ENCODE data around the gene PTPN12. TPM values are rescaled to one million over a fixed set of nuclear protein-coding genes. Genes with fewer than 3 reads are reported as not detected.
"Not testable (repeated sequence)": the region's sequence is repeated elsewhere in the genome, so short reads cannot be mapped to it uniquely, and the experiment has no call there.

PTPN12 gene
- total RNA-seq, 2 donors from 2014 or later, result 13.6 to 21.9 TPM

DNA sequence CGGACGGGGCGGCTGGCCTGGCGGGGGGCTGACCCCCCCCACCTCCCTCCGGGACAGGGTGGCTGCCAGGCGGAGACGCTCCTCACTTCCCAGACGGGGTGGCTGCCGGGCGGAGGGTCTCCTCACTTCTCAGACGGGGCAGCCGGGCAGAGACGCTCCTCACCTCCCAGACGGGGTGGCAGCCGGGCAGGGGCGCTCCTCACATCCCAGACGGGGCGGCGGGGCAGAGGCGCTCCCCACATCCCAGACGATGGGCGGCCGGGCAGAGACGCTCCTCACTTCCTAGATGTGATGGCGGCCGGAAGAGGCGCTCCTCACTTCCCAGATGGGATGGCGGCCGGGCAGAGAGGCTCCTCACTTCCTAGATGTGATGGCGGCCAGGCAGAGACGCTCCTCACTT is 3.0 kb upstream of the PTPN12 start:
- H3K36me3 Mint-ChIP-seq; H3K9me3 Mint-ChIP-seq; DNase-seq (ENCODE audit: low spot score in 2 of 2); ATAC-seq; H3K27ac Mint-ChIP-seq: not testable (repeated sequence)

DNA sequence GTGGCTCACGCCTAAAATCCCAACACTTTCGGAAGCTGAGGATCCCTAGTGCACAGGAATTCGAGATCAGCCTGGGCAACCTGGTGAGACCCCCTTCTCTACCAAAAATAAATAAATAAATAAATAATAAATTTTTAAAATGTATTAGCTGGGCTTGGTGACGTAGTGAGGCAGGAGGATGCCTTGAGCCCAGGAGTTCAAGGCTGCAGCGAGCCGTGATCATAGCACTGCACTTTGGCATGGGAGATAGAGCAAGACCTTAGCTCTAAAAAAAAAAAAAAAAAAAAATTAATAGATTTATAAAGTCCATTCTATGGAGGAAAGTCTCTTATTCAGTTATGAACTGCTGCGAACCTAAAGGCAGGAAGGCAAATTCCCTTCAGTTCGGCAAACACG is 1.1 kb upstream of the PTPN12 start:
- no peaks in the 10 kb centered on the region for H3K9me3 Mint-ChIP-seq
- H3K27ac Mint-ChIP-seq, result peak overlapping the region in 1 of 2 donors; percentile 87
- DNase-seq (ENCODE audit: low spot score in 2 of 2), result no peak
- ATAC-seq, result no peak
- no peaks in the 10 kb centered on the region for H3K36me3 Mint-ChIP-seq

DNA sequence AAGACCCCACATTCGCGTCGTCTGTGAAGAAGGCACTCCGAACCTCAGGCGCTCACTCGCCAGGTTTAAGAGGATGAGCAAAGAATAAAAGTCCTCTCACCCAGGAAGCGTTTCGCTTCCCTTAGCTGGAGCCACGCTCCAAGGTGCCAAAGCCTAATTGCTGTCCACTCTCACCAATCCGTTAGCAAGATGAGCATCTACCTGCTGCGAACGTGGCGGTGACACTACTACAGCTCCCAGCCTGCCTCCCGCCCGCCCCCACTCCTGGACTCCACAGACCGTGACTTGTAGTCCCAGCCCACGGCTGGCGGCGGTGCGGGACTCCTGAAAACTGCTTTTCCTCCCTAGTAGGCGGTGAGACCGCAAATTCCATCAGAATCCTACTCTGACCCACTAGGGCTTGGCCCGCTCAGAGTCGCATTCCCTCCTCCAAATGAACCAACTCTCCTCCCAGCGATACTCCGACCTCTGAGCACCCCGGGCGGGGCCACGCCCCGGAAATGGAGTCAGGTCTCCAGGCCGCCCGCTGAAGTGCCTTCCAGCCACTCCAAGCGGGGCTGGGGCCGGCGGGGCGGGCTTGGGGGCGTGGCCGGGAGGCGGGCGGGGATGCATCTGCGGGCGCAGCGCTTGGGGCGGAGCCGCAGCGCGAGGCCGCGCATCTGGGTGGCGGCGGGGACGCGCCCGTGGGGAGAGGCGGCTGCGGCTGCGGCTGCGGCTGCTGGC is 521 bp upstream of the PTPN12 start:
- DNase-seq (ENCODE audit: low spot score in 2 of 2) (peak; percentile 96 to 97), ATAC-seq (peak; percentile 96 to 97)
- no peaks in the 10 kb centered on the region for H3K9me3 Mint-ChIP-seq
- no peaks in the 10 kb centered on the region for H3K36me3 Mint-ChIP-seq
- H3K27ac Mint-ChIP-seq, result peak overlapping the region; percentile 87 to 93

DNA sequence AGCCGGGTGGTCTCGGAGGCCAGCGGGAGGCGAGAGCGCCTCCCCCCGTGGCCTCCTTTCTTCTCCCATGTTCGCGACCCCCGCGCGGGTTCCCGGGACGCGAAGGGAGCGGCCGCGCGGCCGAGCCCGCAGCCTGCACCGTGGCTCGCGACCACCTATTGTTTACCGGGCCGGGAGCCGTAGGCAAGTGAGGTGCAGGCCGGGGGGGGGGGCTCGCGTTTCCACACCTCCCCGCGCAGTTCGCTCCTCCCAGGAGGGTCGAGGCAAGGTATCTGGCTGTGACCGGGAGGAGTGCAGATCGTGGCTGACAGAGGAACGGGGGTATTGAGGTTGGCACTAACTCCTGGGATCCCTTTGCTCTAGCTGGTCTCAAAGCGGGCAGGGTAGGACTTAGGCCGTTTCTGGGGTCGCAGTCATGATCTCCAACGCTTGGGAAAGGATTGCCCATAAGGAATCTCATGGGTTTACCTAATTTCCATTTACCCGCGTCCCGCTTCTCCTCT is 734 bp downstream of the PTPN12 start:
- peak overlapping the region; percentile 40 to 70 for H3K27ac Mint-ChIP-seq
- no peaks in the 10 kb centered on the region for H3K9me3 Mint-ChIP-seq
- peak in 1 of 2 donors; percentile 37 for DNase-seq (ENCODE audit: low spot score in 2 of 2)
- no peaks in the 10 kb centered on the region for H3K36me3 Mint-ChIP-seq
- ATAC-seq, result no peak

DNA sequence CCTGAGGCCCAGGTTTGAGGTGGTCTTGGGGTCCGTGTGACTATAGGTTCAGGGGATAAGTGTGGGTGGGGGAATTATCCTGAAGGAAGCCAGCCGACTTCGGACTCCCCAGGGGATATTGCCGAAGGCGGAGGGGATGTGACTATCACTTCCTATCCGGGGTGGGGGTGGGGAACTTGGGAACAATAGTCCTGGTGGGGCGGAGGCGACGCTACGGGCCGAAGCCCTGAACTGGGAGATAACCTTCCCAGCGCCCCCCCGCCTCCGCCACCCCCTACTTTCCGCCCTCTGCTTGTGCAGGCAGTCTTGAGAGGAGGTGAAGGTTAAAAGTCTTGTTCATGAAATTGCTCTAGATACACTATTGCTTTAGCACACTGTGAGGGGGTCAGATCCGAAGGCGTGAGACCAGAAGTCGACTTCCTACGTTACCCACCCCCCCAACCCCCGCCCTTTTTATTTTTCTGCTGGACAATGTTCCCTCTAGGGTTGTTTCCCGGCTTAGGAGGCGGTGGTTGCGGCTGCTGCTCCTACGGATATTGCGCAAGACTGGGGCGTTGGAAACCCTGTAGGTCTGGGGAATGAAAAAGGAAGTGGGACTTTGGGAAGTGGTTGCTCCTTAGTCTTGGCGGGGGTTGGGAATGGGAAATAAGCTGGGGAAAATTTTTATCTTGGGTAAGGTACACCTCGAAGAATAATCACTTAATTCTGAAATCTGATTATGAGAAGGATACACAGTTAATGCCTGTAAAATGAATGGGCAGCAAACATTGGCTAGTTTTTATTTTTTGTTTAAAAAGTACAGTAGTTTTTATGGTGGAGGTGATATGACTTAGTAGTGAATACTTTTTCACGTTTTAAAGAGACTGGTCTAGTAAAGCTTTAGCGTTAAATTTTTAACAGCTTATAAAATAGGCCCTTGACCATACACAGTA is 1.5 kb downstream of the PTPN12 start:
- ATAC-seq (no peak), DNase-seq (ENCODE audit: low spot score in 2 of 2) (no peak)
- Mint-ChIP-seq H3K27ac (peak overlapping the region; percentile 40 to 70), H3K9me3 (no peaks in the 10 kb centered on the region), H3K36me3 (no peaks in the 10 kb centered on the region)

DNA sequence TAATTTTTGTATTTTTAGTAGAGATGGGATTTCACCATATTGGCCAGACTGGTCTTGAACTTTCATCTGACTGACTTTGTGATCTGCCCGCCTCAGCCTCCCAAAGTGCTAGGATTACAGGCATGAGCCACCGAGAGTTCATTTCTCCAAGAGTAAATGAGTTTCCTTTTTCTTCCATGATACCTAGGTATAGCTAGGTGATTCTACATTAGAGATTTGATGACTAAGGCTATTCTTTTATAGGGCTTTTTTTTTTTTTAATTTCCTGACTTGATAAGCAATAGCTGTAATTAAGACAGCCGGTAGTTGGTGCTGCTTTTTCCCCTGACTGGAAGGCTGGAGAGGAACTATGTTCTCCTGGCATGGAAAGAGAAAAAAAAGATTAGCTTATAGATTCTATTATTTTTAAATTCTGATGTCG is 3.3 kb downstream of the PTPN12 start:
- Mint-ChIP-seq H3K36me3 (no peaks in the 10 kb centered on the region), H3K9me3 (no peaks in the 10 kb centered on the region), H3K27ac (no peak overlapping the region)
- DNase-seq (ENCODE audit: low spot score in 2 of 2) (no peak), ATAC-seq (no peak)

DNA sequence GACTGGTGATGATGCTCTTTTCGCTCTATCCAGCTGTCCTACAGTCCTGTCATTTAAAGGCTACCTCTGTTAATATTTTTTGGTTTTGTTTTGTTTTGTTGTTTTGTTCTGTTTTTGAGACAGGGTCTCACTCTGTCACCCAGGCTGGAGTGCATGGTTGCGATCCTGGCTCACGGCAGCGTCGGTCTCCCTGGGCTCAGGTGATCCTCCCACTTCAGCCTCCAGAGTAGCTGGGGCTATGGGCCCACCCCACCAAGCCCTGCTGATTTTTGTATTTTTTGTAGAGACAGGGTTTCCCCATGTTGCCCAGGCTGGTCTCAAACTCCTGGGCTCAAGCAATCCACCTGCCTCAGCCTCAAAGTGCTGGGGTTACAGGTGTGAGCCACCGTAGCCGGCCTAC is 3.9 kb downstream of the PTPN12 start:
- not testable (repeated sequence) for H3K27ac Mint-ChIP-seq; DNase-seq (ENCODE audit: low spot score in 2 of 2); H3K36me3 Mint-ChIP-seq; H3K9me3 Mint-ChIP-seq; ATAC-seq

DNA sequence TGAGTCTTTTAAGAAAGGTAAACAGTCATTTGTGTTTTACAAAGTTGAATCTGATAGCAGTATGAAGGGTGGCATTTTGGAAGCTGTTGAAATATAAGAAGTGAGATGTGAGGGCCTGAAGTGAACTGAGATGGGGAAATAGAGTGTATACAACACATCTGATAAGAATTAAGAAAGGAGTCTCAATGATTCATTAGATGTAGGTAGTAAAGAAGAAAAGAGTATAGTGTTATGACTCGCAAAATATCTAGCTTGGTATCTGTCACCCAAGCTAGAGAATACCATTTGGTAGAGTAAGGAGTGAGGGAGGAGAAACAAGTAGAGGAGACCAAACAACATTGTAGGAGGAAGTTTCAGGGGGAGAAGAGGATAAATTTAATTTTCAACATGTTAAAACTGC is 5.3 kb downstream of the PTPN12 start:
- no peak overlapping the region for H3K27ac Mint-ChIP-seq
- peak; percentile 38 to 66 for ATAC-seq
- H3K36me3 Mint-ChIP-seq, result peaks cover 0 to 4% of the 10 kb centered on the region in 2 donors
- H3K9me3 Mint-ChIP-seq, result no peaks in the 10 kb centered on the region
- no peak for DNase-seq (ENCODE audit: low spot score in 2 of 2)

DNA sequence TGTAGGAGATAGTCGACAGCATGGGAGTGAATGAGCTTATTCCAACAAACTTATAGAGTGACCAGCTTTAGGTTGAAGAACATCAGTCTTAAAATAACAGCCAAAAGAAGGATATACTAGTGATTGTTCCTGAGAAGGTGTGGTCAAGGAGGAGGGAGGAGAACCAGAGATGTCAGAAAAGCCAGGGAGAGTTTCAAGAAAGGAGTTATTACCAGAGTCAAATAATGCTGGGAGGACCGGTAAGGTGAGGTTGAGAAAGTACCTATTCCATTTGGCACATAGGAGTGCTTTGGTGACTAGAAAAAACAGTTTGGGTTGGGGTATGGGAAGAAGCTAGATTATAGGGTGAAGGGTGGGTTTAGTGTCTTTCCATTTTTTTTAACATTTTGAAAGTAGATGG is 5.8 kb downstream of the PTPN12 start:
- no peak overlapping the region for H3K27ac Mint-ChIP-seq
- no peaks in the 10 kb centered on the region for H3K9me3 Mint-ChIP-seq
- DNase-seq (ENCODE audit: low spot score in 2 of 2) (no peak), ATAC-seq (no peak)
- peaks cover 0 to 4% of the 10 kb centered on the region in 2 donors for H3K36me3 Mint-ChIP-seq

DNA sequence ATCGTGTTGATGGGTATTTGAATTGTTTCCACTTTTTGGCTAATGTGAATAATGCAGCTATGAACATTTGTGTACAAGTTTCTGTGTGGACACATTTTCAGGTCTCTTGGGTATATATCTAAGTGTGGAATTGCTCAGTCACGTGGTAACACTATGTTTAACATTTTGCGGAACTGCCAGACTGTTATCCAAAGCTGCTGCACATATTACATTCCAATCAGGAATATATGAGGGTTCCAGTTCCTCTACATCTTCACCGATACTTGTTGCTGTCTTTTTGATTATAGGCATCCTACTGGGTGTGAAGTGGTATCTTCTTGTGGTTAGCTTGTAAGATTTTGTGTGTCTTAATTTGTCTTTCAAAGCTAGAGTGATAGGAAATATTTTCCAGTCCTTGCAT is 6.8 kb downstream of the PTPN12 start:
- H3K36me3 Mint-ChIP-seq, result peaks cover 0 to 4% of the 10 kb centered on the region in 2 donors
- ATAC-seq (no peak), DNase-seq (ENCODE audit: low spot score in 2 of 2) (no peak)
- no peaks in the 10 kb centered on the region for H3K9me3 Mint-ChIP-seq
- H3K27ac Mint-ChIP-seq, result no peak overlapping the region

DNA sequence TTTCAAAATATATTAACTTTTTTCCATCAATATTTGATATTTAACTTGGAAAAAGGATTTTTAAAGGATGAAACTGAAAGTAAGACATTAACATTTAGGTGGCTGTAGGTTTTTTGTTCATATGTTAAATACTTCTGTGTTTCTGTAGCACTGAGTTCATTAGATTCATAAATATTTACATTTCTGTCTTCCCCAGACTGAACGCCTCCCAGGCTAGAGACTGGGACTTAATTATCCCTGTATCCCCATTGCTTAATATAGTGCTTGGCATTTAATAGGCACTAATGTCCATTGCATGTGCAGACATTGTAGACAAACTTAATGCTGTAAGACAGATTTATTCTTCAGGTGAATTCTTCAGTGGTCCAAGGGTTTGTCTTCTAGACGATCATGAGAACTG is 7.4 kb downstream of the PTPN12 start:
- Mint-ChIP-seq H3K9me3 (no peaks in the 10 kb centered on the region), H3K36me3 (peaks cover 0 to 4% of the 10 kb centered on the region in 2 donors)
- ATAC-seq, result no peak

DNA sequence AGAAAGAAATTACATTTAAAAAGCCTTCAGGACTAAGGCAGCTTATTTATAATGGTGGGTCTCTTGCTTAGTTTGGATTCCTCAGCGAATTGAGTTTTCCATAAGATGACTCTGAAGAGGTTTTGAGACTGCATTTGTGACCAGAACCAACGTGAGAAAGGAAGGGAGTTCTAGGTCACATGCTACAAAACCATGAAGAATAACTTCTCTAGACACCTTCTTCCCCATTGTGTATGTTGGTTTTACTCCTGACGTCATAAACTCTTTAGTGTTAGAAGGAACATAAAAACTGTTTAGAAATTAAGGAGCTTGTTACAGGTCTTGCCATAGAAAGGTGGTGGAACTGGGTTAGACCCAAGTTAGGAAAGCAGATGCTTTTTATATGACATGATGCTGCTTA is 11.1 kb downstream of the PTPN12 start:
- Mint-ChIP-seq H3K27ac (no peak overlapping the region), H3K9me3 (peaks cover 0 to 3% of the 10 kb centered on the region in 2 donors), H3K36me3 (peaks cover under 1 to 4% of the 10 kb centered on the region in 2 donors)
- ATAC-seq (no peak), DNase-seq (ENCODE audit: low spot score in 2 of 2) (no peak)

More for the DNA sequence above, 7.4 kb downstream of the PTPN12 start:
- DNase-seq (ENCODE audit: low spot score in 2 of 2), result no peak
- H3K27ac Mint-ChIP-seq, result no peak overlapping the region

DNA sequence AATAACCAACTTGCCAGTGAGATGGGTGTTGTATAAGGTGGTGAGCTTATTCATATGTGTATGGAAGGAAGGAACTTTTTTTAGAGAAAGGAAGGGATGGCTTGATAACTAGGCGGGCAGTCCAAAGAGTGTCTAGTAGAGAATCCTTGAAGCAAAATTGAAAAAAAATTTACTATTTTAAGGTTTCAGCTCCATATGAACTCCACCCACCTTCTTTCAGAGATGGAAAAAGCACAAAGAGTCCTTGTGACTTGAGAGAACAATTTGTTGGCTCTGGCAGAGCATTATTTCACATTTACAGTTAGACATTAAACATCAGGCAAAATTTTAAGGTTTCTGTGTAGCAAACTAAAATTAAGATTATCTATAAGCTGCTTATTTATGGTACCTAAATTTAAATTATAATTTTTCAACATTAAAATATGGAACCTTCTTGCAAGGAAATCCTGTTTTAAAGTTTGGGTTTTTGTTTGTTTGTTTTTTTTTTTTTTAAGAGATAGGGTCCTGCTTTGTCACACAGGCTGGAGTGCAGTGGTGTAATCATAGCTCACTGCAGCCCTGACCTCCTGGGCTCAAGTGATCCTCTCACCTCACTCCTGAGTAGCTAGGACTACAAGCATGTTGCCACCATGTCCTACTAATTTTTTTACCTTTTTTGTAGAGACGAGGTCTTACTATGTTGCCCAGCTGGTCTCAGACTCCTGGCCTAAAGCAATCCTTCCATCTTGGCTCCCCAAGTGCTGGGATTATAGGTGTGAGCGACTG is 12.2 kb downstream of the PTPN12 start:
- ATAC-seq, result no peak
- DNase-seq (ENCODE audit: low spot score in 2 of 2), result no peak
- no peak overlapping the region for H3K27ac Mint-ChIP-seq
- H3K36me3 Mint-ChIP-seq, result peaks cover 4 to 9% of the 10 kb centered on the region in 2 donors
- H3K9me3 Mint-ChIP-seq, result peaks cover 0 to 7% of the 10 kb centered on the region in 2 donors

DNA sequence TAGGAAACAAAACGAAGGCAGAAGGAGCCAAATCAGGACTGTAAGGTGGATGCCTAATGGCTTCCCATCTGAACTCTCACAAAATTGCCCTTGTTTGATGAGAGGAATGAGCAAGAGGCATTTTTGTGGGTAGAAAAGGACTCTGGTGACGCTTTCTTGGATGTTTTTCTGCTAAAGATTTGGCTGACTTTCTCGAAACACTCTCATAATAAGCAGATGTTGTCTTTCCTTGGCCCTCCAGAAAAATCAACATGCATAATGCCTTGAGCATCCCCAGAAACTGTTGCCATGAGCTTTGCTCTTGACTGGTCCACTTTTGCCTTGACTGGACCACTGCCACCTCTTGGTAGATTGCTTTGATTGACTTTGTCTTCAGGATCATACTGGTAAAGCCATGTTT is 13.5 kb downstream of the PTPN12 start:
- Mint-ChIP-seq H3K27ac (no peak overlapping the region), H3K36me3 (peaks cover 4 to 9% of the 10 kb centered on the region in 2 donors), H3K9me3 (peaks cover 0 to 7% of the 10 kb centered on the region in 2 donors)
- ATAC-seq (no peak), DNase-seq (ENCODE audit: low spot score in 2 of 2) (no peak)

DNA sequence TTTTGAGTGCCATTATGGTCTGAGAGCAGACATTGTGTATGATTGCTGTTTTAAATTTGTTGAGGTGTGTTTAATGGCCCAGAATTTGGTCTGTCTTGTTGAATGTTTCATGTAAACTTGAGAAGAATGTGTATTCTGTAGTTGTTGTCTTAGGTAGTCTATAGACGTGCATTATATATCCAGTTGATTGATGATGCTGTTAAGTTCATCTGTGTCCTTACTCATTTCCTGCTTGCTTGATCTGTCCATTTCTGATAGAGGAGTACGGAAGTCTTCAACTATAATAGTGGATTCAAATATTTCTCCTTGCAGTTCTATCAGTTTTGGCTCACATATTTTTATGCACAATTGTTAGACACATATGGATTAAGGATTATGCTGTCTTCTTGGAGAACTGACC is 16.0 kb downstream of the PTPN12 start:
- Mint-ChIP-seq H3K27ac (no peak overlapping the region), H3K9me3 (peaks cover 0 to 7% of the 10 kb centered on the region in 2 donors), H3K36me3 (peaks cover 0 to 9% of the 10 kb centered on the region in 2 donors)
- no peak for DNase-seq (ENCODE audit: low spot score in 2 of 2)
- no peak for ATAC-seq

DNA sequence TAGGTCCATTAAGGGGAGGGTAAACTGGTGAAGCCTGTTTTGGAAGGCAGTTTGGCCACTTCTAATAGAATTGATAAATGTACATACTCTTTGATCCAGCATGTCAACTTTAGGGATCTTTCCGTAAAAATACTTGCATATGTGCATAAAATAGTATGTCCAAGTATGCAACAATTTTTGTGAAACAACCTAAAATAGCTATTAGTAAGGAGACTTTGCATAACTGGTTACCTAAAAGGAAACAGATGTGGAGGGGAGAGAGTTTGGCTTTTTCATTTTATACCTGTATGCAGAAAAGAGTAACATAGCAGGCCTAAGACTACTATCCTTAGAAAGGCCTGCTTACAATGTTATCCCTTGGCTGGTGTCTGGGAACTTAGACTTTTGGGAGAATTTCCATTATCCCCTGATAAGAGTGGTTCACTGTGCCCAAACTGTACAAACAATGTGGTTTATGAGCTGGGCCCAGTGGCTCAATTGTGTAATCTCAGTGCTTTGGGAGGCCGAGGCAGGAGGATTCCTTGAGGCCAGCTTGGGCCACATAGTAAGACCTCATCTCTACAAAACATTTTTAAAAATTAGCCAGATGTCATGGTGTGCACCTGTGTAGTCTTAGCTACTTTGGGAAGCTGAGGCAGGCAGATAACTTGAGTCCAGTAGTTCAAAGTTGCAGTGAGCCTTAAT is 21.3 kb downstream of the PTPN12 start:
- peaks cover 0 to 6% of the 10 kb centered on the region in 2 donors for H3K36me3 Mint-ChIP-seq
- DNase-seq (ENCODE audit: low spot score in 2 of 2) (no peak), ATAC-seq (no peak)
- H3K27ac Mint-ChIP-seq, result no peak overlapping the region
- H3K9me3 Mint-ChIP-seq, result peaks cover 0 to 3% of the 10 kb centered on the region in 2 donors
